HG03196 (cell line): ENCODE measurements around the gene JPH4.
"Not testable (repeated sequence)": the region's sequence is repeated elsewhere in the genome, so short reads cannot be mapped to it uniquely, and the experiment has no call there.

Source experiments
- ATAC-seq: cut with Tn5 transposase; IDR thresholded peaks from one replicate; pipeline ENCODE4 v1.9.1; 2021; ENCODE audit not compliant: unreplicated experiment

JPH4 gene

GRCh38 chr14:23609411-23610089 is 31.0 kb upstream of the JPH4 start:
- ATAC-seq, result not testable (repeated sequence)

GRCh38 chr14:23609001-23609400 is 30.4 kb upstream of the JPH4 start:
- ATAC-seq, result no peak

- ATAC-seq, result no peak
Measured at GRCh38 chr14:23608454-23608853, 29.9 kb upstream of the JPH4 start.

DNA sequence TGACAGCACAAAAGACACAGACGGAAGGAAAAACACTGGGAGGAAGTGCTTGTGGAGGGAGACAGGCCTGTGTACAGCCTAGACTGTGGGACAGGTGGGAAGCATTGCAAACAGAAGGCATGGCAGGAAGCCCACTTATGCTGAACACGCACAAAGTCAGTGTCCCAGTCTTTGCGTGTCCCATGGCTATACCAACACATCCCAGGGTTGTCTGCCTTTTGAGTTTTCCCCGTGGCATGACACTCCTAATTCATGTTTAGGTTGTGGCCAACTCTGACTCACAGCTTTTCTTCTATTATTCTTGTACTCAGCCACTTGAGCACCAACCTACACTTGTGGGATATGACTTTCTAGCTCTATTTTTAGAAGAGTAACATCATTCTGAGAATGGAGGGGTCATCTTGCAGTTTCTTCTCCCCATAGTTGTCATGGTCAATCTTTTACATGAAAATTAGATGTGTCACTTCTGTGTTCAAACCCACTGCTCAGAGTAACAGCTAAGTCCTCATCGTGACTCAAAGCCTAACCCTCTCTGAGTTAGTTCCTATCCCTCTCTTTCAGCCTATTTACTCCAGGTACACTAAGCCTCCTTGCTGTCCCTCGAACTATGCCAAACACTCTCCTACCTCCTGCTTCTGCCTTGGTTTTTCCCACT is 27.5 kb upstream of the JPH4 start:
- peak; percentile 73 for ATAC-seq

DNA sequence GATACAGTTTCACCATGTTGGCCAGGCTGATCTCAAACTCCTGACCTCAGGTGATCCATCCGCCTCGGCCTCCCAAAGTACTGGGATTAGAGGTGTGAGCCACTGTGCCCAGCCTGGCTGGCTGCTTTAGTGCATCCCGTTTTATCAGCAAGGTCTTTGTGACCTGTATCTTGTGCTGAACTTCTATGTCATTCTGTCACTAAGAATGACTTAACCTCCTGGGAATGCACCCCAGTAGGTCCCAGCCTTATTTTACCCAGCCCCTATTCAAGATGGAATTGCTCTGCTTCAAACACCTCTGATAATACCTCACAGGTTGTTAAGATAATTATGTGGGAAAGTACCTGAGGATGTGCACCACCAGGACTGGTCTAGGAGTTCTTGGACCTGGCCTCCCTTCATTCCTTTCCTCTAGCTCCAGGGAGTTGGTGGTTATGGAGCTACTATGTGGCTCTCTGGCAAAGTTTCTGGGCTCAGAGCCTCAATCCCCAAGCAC is 26.1 kb upstream of the JPH4 start:
- ATAC-seq, result no peak

DNA sequence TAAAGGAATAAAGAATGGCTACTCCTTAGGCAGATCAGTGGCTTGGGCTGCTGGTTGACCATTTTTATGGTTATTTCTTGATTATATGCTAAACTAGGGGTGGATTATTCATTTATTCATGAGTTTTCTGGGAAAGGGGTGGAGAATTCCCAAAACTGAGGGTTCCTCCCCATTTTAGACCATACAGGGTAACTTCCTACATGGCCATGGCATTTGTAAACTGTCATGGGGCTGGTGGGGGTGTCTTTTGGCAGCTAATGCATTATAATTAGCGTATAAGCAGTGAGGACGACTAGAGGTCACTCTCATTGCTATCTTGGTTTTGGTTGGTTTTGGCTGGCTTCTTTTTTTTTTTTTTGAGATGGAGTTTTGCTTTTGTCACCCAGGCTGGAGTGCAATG is 25.6 kb upstream of the JPH4 start:
- ATAC-seq, result no peak

DNA sequence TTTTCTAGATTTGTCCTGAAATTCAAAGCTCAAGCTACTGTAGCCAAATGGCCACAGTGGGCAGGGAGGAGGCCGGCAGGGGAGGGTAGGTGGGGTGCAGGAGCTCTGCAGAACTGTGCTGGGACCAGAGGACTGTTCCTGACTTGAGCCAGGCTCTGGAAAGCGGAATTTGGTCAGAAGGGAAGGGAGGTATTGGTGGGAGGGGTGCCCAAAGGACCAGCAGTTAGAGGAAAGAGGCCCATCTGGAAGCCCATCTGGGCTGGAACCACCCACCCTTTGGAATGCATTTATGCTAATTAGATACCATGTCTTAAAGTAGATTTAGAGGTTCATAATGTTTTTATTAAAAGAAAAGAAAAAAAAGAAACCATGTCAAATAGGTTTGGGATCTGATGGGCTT is 24.5 kb upstream of the JPH4 start:
- no peak for ATAC-seq

GRCh38 chr14:23602181-23603095 is 23.8 kb upstream of the JPH4 start:
- ATAC-seq, result no peak

DNA sequence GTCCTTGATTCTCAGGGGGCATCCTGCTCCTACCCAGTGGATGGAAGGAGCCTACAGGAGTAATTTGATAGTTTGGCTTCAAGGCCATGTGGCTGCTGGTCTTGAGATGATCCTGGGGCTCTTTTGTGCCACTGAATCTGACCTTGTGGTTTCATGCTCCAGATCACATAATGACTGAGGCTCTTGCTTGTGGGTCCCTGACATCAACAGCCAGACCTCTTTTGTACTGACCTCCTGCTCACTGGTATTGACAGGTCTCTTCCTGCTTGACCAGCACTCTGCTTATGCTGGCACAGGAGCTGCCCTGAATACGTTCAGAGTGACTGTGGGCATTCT is 23.2 kb upstream of the JPH4 start:
- ATAC-seq, result no peak

DNA sequence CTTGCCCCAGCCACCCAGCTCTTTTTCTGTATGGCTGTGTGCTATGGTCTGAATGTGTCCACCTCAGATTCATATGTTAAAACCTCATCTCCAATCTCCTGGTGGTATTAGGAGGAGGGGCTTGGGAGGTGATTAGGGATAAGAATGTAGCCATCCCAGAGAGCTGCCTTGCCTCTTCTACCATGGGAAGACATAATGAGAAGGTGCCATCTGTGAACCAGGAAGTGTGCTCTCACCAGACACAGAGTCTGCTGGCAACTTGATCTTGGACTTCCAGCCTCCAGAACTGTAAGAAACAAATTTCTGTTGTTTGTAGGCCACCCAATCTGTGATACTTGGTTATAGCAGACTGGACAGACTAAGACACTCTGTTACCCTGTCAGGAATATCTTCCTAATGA is 22.8 kb upstream of the JPH4 start:
- ATAC-seq, result no peak

GRCh38 chr14:23600806-23601205 is 22.2 kb upstream of the JPH4 start:
- no peak for ATAC-seq

DNA sequence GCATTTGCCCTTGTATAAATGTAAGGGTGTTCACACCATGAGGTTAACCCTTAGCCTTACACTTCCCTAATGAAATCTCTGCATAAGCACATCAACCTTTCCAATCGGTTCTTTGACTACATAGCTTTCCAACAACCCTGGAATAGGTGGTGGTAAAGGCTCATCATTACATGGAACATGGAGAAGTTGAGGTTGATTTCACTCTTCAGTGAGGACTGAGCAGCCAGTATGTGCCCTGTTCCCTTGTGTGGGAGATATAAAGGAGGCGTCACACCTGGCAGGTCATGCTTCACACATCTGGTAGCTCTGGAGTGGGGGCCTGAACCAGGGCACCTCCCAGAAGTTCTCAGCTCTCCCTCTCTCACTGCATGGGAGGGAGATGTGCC is 21.7 kb upstream of the JPH4 start:
- ATAC-seq, result no peak

- ATAC-seq, result not testable (repeated sequence)
Measured at GRCh38 chr14:23594191-23594590, 15.6 kb upstream of the JPH4 start.

GRCh38 chr14:23590198-23590597 is 11.6 kb upstream of the JPH4 start:
- ATAC-seq, result no peak

GRCh38 chr14:23589606-23590005 is 11.0 kb upstream of the JPH4 start:
- ATAC-seq, result no peak

DNA sequence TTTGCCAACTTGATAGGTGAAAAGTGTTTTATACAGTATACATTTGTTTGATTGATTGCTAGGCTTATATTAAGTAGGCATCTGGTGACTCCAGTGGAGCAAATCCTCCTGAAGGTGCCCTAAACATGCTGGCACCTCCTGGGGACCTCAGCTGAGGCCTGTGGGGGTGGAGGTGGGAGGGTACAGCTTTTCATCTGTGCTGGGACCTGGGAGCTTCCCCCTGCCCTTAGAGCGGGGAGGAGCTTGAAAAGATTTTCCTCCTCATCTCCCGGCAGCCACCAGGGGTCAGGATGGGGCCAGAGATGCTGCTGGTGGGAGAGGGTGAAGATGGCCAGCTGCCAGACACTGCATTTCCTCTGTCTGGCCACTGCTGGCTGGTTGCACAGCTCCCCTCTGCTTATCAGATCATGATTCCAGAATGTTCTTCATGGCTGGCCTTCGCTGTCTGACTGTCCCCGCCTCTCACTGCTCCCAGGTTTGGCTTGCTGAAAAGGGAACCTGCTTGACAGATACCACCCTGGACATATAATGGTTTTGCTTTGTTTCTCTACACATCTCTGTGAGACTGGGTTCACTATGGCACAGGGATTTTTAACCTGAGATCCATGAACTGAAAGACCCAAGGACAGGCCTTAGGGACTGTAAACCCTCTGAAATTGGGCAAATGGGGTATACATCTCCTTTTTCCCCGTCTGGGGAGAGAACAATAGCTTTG is 10.5 kb upstream of the JPH4 start:
- ATAC-seq, result peak; percentile 96

DNA sequence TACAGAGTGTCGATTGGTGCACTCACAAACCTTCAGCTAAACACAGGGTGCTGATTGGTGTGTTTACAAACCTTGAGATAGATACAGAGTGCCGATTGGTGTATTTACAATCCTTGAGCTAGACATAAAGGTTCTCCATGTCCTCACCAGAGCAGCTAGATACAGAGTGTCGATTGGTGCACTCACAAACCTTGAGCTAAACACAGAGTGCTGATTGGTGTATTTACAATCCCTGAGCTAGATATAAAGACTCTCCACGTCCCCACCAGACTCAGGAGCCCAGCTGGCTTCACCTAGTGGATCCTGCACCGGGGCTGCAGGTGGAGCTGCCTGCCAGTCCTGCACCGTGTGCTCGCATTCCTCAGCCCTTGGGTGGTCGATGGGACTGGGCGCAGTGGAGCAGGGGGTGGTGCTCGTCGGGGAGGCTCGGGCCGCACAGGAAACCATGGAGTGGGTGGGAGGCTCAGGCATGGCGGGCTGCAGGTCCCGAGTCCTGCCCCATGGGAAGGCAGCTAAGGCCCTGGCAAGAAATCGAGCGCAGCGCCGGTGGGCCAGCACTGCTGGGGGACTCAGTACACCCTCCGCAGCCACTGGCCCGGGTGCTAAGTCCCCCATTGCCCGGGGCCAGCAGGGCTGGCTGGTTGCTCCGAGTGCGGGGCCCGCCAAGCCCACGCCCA is 6.1 kb upstream of the JPH4 start:
- ATAC-seq, result not testable (repeated sequence)

DNA sequence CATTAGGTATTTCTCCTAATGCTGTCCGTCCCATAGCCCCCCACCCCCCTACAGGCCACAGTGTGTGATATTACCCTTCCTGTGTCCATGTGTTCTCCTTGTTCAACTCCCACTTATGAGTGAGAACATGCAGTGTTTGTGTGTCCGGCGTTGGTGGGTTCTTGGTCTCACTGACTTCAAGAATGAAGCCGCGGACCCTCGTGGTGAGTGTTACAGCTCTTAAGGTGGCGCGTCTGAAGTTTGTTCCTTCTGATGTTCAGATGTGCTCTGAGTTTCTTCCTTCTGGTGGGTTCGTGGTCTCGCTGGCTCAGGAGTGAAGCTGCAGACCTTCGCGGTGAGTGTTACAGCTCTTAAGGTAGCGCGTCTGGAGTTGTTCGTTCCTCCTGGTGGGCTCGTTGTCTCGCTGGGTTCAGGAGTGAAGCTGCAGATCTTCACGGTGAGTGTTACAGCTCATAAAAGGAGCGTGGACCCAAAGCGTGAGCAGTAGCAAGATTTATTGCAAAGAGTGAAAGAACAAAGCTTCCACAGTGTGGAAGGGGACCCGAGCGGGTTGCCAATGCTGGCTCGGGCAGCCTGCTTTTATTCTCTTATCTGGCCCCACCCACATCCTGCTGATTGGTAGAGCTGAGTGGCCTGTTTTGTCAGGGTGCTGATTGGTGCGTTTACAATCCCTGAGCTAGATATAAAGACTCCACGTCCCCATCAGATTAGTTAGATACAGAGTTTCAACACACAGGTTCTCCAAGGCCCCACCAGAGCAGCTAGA is 5.4 kb upstream of the JPH4 start:
- ATAC-seq, result not testable (repeated sequence)

- no peak for ATAC-seq
Measured at GRCh38 chr14:23582906-23583760, 4.5 kb upstream of the JPH4 start.
